Esophagus squamous epithelium (tissue), 5 donors: Measurements from ENCODE around the gene FZR1. TPM values are rescaled to one million over a fixed set of nuclear protein-coding genes. Genes with fewer than 3 reads are reported as not detected.

ENCODE experiments used
- DNase-seq: peaks from one replicate; lab custom pipeline; 2025; lab: John Stamatoyannopoulos, UW
- H3K27ac ChIP-seq, 4 donors: fragments of 200-600 bp; sonication (generic); one replicate each; pipeline ENCODE4 v1.5.1; 2016 to 2019; ENCODE audit warnings: mild to moderate bottlenecking in 1 of 4
- H3K27me3 ChIP-seq, 4 donors: fragments of 200-600 bp; sonication (generic); 1 replicate in 3 of 4; 2 replicates in 1 of 4; pipeline versions ENCODE4 v1.5.1 to v1.6.0; 2017 to 2021; ENCODE audit warnings: antibody characterized with exemption in 1 of 4
- H3K36me3 ChIP-seq, 3 donors: fragments of 200-600 bp; sonication (generic); one replicate each; pipeline ENCODE4 v1.5.1; 2016 to 2019
- H3K4me1 ChIP-seq, 3 donors: fragments of 200-600 bp; sonication (generic); one replicate each; pipeline ENCODE4 v1.5.1; 2017 to 2019
- H3K4me3 ChIP-seq, 4 donors: fragments of 200-600 bp; sonication (generic); 1 replicate in 3 of 4; 2 replicates in 1 of 4; pipeline ENCODE4 v1.5.1; 2016 to 2019; ENCODE audit warnings: mild to moderate bottlenecking in 2 of 4, moderate library complexity in 1 of 4
- H3K9me3 ChIP-seq, 3 donors: fragments of 200-600 bp; sonication (generic); one replicate each; pipeline ENCODE4 v1.5.1; 2016 to 2019
- POLR2A ChIP-seq, 4 donors: fragments of 450-650 bp; IDR thresholded peaks; one replicate each; pipeline ENCODE4 v1.6.1; 2017; ENCODE audit warnings: antibody characterized with exemption in 4 of 4, mild to moderate bottlenecking in 4 of 4, moderate library complexity in 3 of 4
- WGBS, 2 donors: methylation state at CpG; one replicate each; pipeline ENCODE4 v1.1.5; 2018; 5-methylcytosine and 5-hydroxymethylcytosine counted together
- intact Hi-C: fragments of 100-400 bp; cut with DNase I; formaldehyde crosslinking; loops from one replicate; pipeline ENCODE4 v1.15.0; 2022
- total RNA-seq, 4 donors: library from RNA; depleted of rRNA; stranded (reverse); fragments of >200 nt; gene quantifications; one replicate each; pipeline ENCODE4 v1.1.0, GENCODE V29; 2016
- TF ChIP-seq, protein P1 (sequence below), 6 experiments: fragments of 450-650 bp in 4 of 6; fragments of 200-600 bp in 2 of 6; sonication (generic) in 2 of 6; IDR thresholded peaks; one replicate each; pipeline ENCODE4 v1.5.1; 2016 to 2019; ENCODE audit warnings: antibody characterized with exemption in 6 of 6, mild to moderate bottlenecking in 4 of 6, moderate library complexity in 4 of 6
- donor health status: DM: yes; HTN: yes; CAD: no.

Gene FZR1
- total RNA-seq, 4 donors from 2014 or later = 26.5 to 46.8 (median 27.2) TPM

DNA sequence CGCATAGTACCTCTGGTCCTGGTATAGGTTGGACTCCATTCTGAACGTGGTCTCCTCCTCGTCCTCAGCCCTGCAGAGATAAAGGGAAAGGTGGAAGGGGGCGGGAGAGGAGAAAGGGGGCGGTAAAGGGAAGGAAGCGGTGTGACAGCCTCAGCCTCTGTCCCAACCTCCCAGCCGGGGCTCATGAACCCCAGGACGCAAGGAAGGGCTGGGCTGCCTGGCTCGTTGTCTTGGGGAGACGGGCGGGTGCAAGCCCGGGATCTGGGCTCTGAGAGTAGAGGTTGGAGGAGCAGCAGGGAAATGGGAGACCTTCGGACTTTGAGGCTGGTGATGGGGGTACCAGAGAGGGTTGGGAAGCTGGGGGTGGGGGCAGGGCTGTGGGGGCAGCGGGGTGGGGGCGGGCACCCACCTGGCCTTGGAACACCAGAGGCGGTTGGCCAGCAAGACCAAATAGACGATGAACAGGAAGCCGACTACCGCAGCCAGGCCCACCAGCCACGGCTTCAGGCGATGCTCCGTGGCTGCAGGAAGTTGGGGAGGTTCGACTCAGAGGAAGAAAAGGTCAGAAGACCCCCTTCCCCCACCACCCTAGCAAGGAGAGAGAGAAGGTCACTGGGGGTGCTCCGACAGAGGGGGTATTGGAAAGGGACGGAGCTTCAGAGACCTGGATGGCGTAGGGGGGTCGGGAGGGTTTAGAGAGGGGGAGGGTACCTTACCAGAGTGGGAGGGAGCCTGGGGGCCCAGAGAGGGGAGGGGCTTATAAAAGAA, 27.5 kb upstream of the FZR1 start:
- intact Hi-C loops = loop anchor here (5.0 kb wide), 1 partner anchor 156 kb away; no protein-coding TSS in a partner anchor
- no peak for TF ChIP-seq POLR2A (IDR thresholded peaks at IDR 0.05)
- TF ChIP-seq, protein P1, sequence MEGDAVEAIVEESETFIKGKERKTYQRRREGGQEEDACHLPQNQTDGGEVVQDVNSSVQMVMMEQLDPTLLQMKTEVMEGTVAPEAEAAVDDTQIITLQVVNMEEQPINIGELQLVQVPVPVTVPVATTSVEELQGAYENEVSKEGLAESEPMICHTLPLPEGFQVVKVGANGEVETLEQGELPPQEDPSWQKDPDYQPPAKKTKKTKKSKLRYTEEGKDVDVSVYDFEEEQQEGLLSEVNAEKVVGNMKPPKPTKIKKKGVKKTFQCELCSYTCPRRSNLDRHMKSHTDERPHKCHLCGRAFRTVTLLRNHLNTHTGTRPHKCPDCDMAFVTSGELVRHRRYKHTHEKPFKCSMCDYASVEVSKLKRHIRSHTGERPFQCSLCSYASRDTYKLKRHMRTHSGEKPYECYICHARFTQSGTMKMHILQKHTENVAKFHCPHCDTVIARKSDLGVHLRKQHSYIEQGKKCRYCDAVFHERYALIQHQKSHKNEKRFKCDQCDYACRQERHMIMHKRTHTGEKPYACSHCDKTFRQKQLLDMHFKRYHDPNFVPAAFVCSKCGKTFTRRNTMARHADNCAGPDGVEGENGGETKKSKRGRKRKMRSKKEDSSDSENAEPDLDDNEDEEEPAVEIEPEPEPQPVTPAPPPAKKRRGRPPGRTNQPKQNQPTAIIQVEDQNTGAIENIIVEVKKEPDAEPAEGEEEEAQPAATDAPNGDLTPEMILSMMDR (IDR thresholded peaks at IDR 0.05) = no peak
- H3K27ac ChIP-seq = no peak overlapping the region
- H3K9me3 ChIP-seq = no peaks in the 10 kb centered on the region
- DNase-seq = no peak
- H3K4me3 ChIP-seq = no peak overlapping the region
- no peaks in the 10 kb centered on the region for H3K36me3 ChIP-seq
- peaks cover 0 to 13% (median 7%) of the 10 kb centered on the region in 3 donors for H3K4me1 ChIP-seq
- peaks cover 0 to 75% (median 4%) of the 10 kb centered on the region in 4 donors for H3K27me3 ChIP-seq
- WGBS, 2 donors = 31% methylated on average over 22 to 23 of the region's 27 CpGs

DNA sequence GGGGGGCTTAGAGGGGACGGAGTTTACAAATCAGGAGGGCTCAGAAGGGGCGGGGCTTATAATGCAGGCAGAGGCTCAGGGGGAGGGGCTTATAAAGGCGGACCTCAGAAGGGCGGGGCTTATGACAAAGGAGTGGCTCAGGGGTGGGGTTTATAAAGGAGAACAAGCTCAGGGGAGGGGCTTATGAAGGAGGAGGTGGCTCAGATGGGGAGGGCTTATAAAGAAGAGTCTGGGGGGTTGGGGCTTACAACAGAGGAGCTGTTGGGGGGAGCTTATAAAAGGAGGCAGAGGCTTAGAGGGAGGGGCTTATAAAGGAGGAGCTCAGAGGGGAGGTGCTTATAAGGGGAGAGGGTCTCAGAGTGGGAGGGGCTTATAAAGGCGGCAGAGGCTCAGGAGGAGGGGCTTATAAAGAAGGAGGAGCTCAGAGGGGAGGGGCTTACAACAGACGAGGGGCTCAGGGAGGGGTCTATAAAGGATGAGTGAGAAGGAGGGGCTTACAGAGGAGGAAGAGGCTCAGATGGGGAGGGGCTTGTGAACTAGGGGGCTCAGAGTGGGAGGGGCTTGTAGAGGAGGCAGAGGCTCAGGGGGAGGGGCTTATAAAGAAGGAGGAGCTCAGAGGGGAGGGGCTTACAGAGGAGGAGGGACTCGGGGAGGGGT, 26.8 kb upstream of the FZR1 start:
- Histone ChIP-seq H3K27me3 (peaks cover 0 to 75% (median 4%) of the 10 kb centered on the region in 4 donors), H3K4me1 (peaks cover 0 to 13% (median 7%) of the 10 kb centered on the region in 3 donors), H3K36me3 (no peaks in the 10 kb centered on the region), H3K4me3 (no peak overlapping the region), H3K9me3 (no peaks in the 10 kb centered on the region), H3K27ac (no peak overlapping the region)
- TF ChIP-seq, protein P1 (IDR thresholded peaks at IDR 0.05) = no peak
- TF ChIP-seq POLR2A (IDR thresholded peaks at IDR 0.05) = no peak
- 30 to 33% methylated on average over 7 of the region's 7 CpGs for WGBS, 2 donors
- no peak for DNase-seq
- intact Hi-C loops = loop anchor here (5.0 kb wide), 1 partner anchor 157 kb away; no protein-coding TSS in a partner anchor

DNA sequence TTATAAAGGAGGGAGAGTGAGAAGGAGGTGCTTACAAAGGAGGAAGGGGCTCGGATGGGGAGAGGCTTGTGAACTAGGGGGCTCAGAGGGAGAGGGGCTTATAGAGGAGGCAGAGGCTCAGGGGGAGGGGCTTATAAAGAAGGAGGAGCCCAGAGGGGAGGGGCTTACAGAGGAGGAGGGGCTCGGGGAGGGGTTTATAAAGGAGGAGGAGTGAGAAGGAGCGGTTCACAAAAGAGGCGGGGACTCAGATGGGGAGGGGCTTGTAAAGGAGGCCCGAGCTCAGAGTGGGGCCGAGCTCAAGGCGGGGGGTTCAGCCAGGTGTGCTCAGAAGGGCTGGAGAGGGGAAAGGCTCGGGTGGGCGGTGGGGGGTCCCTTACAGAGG, 26.3 kb upstream of the FZR1 start:
- Histone ChIP-seq H3K36me3 (no peaks in the 10 kb centered on the region), H3K27ac (no peak overlapping the region), H3K4me1 (peaks cover 0 to 13% (median 7%) of the 10 kb centered on the region in 3 donors), H3K27me3 (peaks cover 0 to 75% (median 4%) of the 10 kb centered on the region in 4 donors), H3K4me3 (no peak overlapping the region), H3K9me3 (no peaks in the 10 kb centered on the region)
- 44 to 53% methylated on average over 8 to 9 of the region's 9 CpGs for whole genome bisulfite sequencing, 2 donors
- no peak for DNase-seq
- TF ChIP-seq POLR2A (IDR thresholded peaks at IDR 0.05) = no peak
- TF ChIP-seq, protein P1 (IDR thresholded peaks at IDR 0.05) = no peak
- intact Hi-C loops = loop anchor here (5.0 kb wide), 1 partner anchor 158 kb away; no protein-coding TSS in a partner anchor

DNA sequence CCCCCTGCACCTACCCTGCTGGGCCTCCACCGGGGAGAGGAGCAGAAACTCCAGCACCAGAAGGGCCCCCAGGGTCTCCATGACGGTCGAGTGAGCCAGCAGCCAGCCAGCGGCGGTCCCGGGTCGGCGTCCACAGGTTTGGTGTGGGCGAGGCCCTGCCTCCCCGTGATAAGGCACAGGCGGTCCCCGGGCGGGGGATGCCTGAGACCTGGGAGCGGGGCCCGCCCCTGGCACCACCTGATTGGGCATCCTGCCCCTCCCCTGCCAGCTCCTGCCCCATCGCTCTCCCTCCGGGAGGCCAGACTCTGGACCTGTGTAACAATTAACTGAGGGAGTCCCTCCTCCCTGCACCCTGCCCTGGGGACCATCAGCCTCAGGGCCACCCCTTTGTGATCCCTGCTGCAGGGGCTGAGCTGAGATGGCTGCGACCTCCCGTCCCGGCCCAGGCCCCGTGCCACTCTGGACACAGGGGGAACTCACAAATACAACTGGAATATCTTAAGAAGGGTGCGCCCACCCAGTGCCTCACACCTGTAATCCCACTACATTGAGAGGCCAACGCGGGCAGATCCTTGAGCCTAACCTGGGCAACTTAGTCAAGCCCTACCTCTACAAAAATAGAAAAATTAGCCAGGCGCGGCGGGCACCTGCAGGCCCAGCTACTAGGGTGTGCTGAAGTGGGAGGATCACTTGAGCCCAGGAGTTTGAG, 25.6 kb upstream of the FZR1 start, which contains the start of gene SMIM24:
Gene SMIM24, minus strand, starts transcription at position 143 of the 709 bp plus-strand sequence. Its CDS starts 62 bp downstream, at position 81.
- Histone ChIP-seq H3K36me3 (no peaks in the 10 kb centered on the region), H3K27me3 (peaks cover 0 to 74% (median 4%) of the 10 kb centered on the region in 4 donors), H3K4me3 (no peak within 1 kb of the TSS), H3K4me1 (peaks cover 0 to 13% (median 7%) of the 10 kb centered on the region in 3 donors), H3K9me3 (no peaks in the 10 kb centered on the region), H3K27ac (no peak within 1 kb of the TSS)
- no peak for TF ChIP-seq POLR2A (IDR thresholded peaks at IDR 0.05)
- TF ChIP-seq, protein P1 (IDR thresholded peaks at IDR 0.05) = no peak
- intact Hi-C loops = no loop called here
- 47 to 63% methylated on average over 10 to 15 of the region's 27 CpGs for WGBS, 2 donors
- DNase-seq = no peak
